H1 (cell line): ENCODE measurements around the gene IL17RE.
A peak's percentile ranks its signal among the peaks of the same experiment; 100 is the strongest.

Experiments used
- CREB1 ChIP-seq: IDR thresholded peaks from 2 replicates; pipeline ENCODE4 v1.6.1; 2012; ENCODE audit warnings: inconsistent platforms
- EP300 ChIP-seq, 2 experiments: IDR thresholded peaks; 1 replicate in 1 of 2; 2 replicates in 1 of 2; pipeline ENCODE4 v1.6.1; 2011 to 2012; ENCODE audit warnings: low read depth in 2 of 2, low read length in 2 of 2, mild to moderate bottlenecking in 2 of 2, borderline replicate concordance in 1 of 2, inconsistent platforms in 1 of 2, moderate library complexity in 1 of 2
- EZH2 ChIP-seq: fragments of 200-600 bp; sonication (generic); IDR thresholded peaks from 2 replicates; pipeline ENCODE4 v1.7.1; 2012; ENCODE audit warnings: low read depth, mild to moderate bottlenecking, moderate library complexity, low read length, inconsistent platforms; ENCODE audit not compliant: severe bottlenecking
- GABPA ChIP-seq: IDR thresholded peaks from 2 replicates; pipeline ENCODE4 v1.6.1; 2011; ENCODE audit warnings: mild to moderate bottlenecking, low read length, moderate library complexity, borderline replicate concordance; ENCODE audit not compliant: insufficient read depth
- HDAC6 ChIP-seq: IDR thresholded peaks from one replicate; pipeline ENCODE4 v1.7.1; 2012; ENCODE audit warnings: low read depth, mild to moderate bottlenecking, inconsistent platforms, low read length, moderate library complexity
- KDM1A ChIP-seq: fragments of 200-600, 300-600 bp; sonication (generic); IDR thresholded peaks from 2 replicates; pipeline ENCODE4 v1.7.1; 2016; ENCODE audit warnings: mild to moderate bottlenecking, low read length, borderline replicate concordance
- POLR2A ChIP-seq, 2 experiments: IDR thresholded peaks; 1 replicate in 1 of 2; 2 replicates in 1 of 2; pipeline ENCODE4 v1.6.1; 2011; ENCODE audit warnings: low read depth in 2 of 2, low read length in 2 of 2, mild to moderate bottlenecking in 2 of 2; ENCODE audit errors: control extremely low read depth in 1 of 2
- RAD21 ChIP-seq, 2 experiments: IDR thresholded peaks in 1 of 2; conservative IDR thresholded peaks in 1 of 2; 2 replicates each; pipeline ENCODE4 v1.6.1; 2011; ENCODE audit warnings: low read depth in 2 of 2, low read length in 2 of 2, improper control_type of control experiment in 1 of 2, inconsistent platforms in 1 of 2, mild to moderate bottlenecking in 1 of 2, moderate library complexity in 1 of 2
- SP1 ChIP-seq: IDR thresholded peaks from 2 replicates; pipeline ENCODE4 v1.6.1; 2011; ENCODE audit warnings: low read depth, low read length
- SP4 ChIP-seq: IDR thresholded peaks from 2 replicates; pipeline ENCODE4 v1.6.1; 2012; ENCODE audit warnings: low read length, inconsistent platforms
- SUZ12 ChIP-seq: fragments of 200-600 bp; sonication (generic); IDR thresholded peaks from 2 replicates; pipeline ENCODE4 v1.6.1; 2012; ENCODE audit warnings: mild to moderate bottlenecking, inconsistent platforms, low read length, moderate library complexity, mixed read lengths
- TAF1 ChIP-seq: IDR thresholded peaks from 2 replicates; pipeline ENCODE4 v1.6.1; 2011; ENCODE audit warnings: mild to moderate bottlenecking, low read depth, low read length
- TF ChIP-seq, protein P1 (sequence below), 3 experiments: IDR thresholded peaks; 1 replicate in 2 of 3; 2 replicates in 1 of 3; pipeline versions ENCODE4 v1.5.1 to v1.6.1; 2011; ENCODE audit warnings: low read length in 3 of 3, mild to moderate bottlenecking in 3 of 3, inconsistent platforms in 2 of 3, low read depth in 1 of 3, moderate library complexity in 1 of 3; ENCODE audit not compliant: insufficient read depth in 1 of 3; ENCODE audit errors: control extremely low read depth in 1 of 3
- TF ChIP-seq, protein P2 (sequence below): IDR thresholded peaks from 2 replicates; pipeline ENCODE4 v1.6.1; 2012; ENCODE audit warnings: low read length, inconsistent platforms

DNA sequence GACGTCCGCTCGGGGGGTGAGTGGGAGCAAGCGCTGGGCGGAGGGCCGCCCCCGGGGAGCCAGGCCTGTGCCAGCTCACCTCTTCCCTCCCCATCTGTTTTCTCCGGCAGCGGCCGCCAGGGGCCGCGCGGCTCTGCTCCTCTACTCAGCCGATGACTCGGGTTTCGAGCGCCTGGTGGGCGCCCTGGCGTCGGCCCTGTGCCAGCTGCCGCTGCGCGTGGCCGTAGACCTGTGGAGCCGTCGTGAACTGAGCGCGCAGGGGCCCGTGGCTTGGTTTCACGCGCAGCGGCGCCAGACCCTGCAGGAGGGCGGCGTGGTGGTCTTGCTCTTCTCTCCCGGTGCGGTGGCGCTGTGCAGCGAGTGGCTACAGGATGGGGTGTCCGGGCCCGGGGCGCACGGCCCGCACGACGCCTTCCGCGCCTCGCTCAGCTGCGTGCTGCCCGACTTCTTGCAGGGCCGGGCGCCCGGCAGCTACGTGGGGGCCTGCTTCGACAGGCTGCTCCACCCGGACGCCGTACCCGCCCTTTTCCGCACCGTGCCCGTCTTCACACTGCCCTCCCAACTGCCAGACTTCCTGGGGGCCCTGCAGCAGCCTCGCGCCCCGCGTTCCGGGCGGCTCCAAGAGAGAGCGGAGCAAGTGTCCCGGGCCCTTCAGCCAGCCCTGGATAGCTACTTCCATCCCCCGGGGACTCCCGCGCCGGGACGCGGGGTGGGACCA lies 30.4 kb downstream of the IL17RE start:
- peak; percentile 77 for TF ChIP-seq CREB1
- peak in 1 of 2 experiments; percentile 22; a peak in 1 of 3 replicates for TF ChIP-seq POLR2A (IDR thresholded peaks at IDR 0.05; ENCODE audit: control extremely low read depth in 1 of 2, low read depth in 2 of 2, low read length in 2 of 2)
- TF ChIP-seq, protein P1, sequence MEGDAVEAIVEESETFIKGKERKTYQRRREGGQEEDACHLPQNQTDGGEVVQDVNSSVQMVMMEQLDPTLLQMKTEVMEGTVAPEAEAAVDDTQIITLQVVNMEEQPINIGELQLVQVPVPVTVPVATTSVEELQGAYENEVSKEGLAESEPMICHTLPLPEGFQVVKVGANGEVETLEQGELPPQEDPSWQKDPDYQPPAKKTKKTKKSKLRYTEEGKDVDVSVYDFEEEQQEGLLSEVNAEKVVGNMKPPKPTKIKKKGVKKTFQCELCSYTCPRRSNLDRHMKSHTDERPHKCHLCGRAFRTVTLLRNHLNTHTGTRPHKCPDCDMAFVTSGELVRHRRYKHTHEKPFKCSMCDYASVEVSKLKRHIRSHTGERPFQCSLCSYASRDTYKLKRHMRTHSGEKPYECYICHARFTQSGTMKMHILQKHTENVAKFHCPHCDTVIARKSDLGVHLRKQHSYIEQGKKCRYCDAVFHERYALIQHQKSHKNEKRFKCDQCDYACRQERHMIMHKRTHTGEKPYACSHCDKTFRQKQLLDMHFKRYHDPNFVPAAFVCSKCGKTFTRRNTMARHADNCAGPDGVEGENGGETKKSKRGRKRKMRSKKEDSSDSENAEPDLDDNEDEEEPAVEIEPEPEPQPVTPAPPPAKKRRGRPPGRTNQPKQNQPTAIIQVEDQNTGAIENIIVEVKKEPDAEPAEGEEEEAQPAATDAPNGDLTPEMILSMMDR (IDR thresholded peaks at IDR 0.05; ENCODE audit: control extremely low read depth in 1 of 3, insufficient read depth in 1 of 3, low read depth in 1 of 3, low read length in 3 of 3), result peak; percentile 67 to 72 (median 68)
- TF ChIP-seq GABPA, result no peak; the same call in 1 of the 2 replicates
- TF ChIP-seq TAF1, result peak; percentile 55; the same call in 1 of the 2 replicates
- TF ChIP-seq SP1, result no peak
- TF ChIP-seq EP300 (IDR thresholded peaks at IDR 0.05; ENCODE audit: borderline replicate concordance in 1 of 2, low read depth in 2 of 2, low read length in 2 of 2), result no peak
- TF ChIP-seq EZH2, result no peak
- peak; percentile 53 to 71 for TF ChIP-seq RAD21 (IDR thresholded peaks at IDR 0.05 in 1 of 2, conservative IDR thresholded peaks at IDR 0.05 in 1 of 2; ENCODE audit: low read depth in 2 of 2, low read length in 2 of 2)
- TF ChIP-seq KDM1A, result no peak
- 0 out of 2 replicates have a peak, but pooled peaks have one; percentile 11 for TF ChIP-seq SP4
- TF ChIP-seq HDAC6, result no peak
- TF ChIP-seq, protein P2, sequence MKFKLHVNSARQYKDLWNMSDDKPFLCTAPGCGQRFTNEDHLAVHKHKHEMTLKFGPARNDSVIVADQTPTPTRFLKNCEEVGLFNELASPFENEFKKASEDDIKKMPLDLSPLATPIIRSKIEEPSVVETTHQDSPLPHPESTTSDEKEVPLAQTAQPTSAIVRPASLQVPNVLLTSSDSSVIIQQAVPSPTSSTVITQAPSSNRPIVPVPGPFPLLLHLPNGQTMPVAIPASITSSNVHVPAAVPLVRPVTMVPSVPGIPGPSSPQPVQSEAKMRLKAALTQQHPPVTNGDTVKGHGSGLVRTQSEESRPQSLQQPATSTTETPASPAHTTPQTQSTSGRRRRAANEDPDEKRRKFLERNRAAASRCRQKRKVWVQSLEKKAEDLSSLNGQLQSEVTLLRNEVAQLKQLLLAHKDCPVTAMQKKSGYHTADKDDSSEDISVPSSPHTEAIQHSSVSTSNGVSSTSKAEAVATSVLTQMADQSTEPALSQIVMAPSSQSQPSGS, result no peak
- 0 out of 2 replicates have a peak, but pooled peaks have one; percentile 2 for TF ChIP-seq SUZ12
